B cell (primary cell): ENCODE measurements around the gene CNTNAP2. TPM values are rescaled to one million over a fixed set of nuclear protein-coding genes. Genes with fewer than 3 reads are reported as not detected.

Experiments used
- ATAC-seq: fragments of 200-7000 bp; cut with Tn5 transposase; one replicate; pipeline ENCODE4 v1.10.0; 2021; ENCODE audit warnings: low read depth, mild to moderate bottlenecking, moderate number of reproducible peaks, moderate library complexity
- CTCF ChIA-PET: fragments of 350-600 bp; sonication (Branson Sonifier 250); formaldehyde crosslinking; loops from one replicate; lab custom pipeline; 2021; ENCODE audit warnings: antibody characterized with exemption, inconsistent platforms; lab: Charles Lee
- POLR2A ChIA-PET: fragments of 350-600 bp; sonication (Branson Sonifier 250); formaldehyde crosslinking; loops from one replicate; lab custom pipeline; 2021; ENCODE audit warnings: antibody characterized with exemption; lab: Charles Lee
- DNase-seq: peaks from one replicate; pipeline ENCODE4 v3.0.0; 2013
- H2AFZ ChIP-seq: 2 replicates; pipeline ENCODE4 v1.6.1; 2012; ENCODE audit warnings: mild to moderate bottlenecking, low read depth, low read length; ENCODE audit not compliant: insufficient read depth, poor library complexity, severe bottlenecking
- H3K27ac ChIP-seq, 2 donors: 1 replicate in 1 of 2; 2 replicates in 1 of 2; pipeline ENCODE4 v1.5.1; 2012 to 2013; ENCODE audit warnings: low read length in 2 of 2, mild to moderate bottlenecking in 2 of 2, moderate library complexity in 1 of 2
- H3K27me3 ChIP-seq, 4 experiments: fragments of 200-600 bp in 1 of 4; sonication (generic) in 1 of 4; replicated peaks in 1 of 4; 1 replicate in 2 of 4; 2 replicates in 2 of 4; pipeline versions ENCODE4 v1.6.1 to v1.7.0; 2013 to 2016; ENCODE audit warnings: low read length in 3 of 4, mild to moderate bottlenecking in 2 of 4, mixed read lengths in 1 of 4, moderate library complexity in 1 of 4; ENCODE audit not compliant: insufficient read depth in 4 of 4, control insufficient read depth in 3 of 4; ENCODE audit errors: control extremely low read depth in 1 of 4
- H3K36me3 ChIP-seq, 2 experiments: replicated peaks in 1 of 2; 1 replicate in 1 of 2; 2 replicates in 1 of 2; pipeline versions ENCODE4 v1.6.1 to v1.7.1; 2013; ENCODE audit warnings: low read length in 1 of 2; ENCODE audit not compliant: insufficient read depth in 2 of 2, control insufficient read depth in 1 of 2; ENCODE audit errors: control extremely low read depth in 1 of 2, extremely low read depth in 1 of 2
- H3K4me1 ChIP-seq, 2 donors: fragments of 200-600 bp in 1 of 2; sonication (generic) in 1 of 2; 1 replicate in 1 of 2; 2 replicates in 1 of 2; pipeline versions ENCODE4 v1.5.1 to v1.6.1; 2013 to 2017; ENCODE audit warnings: low read length in 2 of 2; ENCODE audit not compliant: control insufficient read depth in 2 of 2, insufficient read depth in 2 of 2
- H3K4me2 ChIP-seq: replicated peaks from 2 replicates; pipeline ENCODE3; 2012; ENCODE audit warnings: mild to moderate bottlenecking, low read depth, low read length; ENCODE audit not compliant: poor library complexity, severe bottlenecking
- H3K4me3 ChIP-seq, 5 experiments: fragments of 200-600 bp in 1 of 5; sonication (generic) in 1 of 5; 1 replicate in 3 of 5; 2 replicates in 2 of 5; pipeline versions ENCODE4 v1.5.1 to v1.7.0; 2011 to 2016; ENCODE audit warnings: low read length in 4 of 5, mild to moderate bottlenecking in 4 of 5, low read depth in 2 of 5, control low read depth in 1 of 5, moderate library complexity in 1 of 5; ENCODE audit not compliant: insufficient read depth in 1 of 5; ENCODE audit errors: control extremely low read depth in 1 of 5, extremely low read depth in 1 of 5
- H3K79me2 ChIP-seq: fragments of 200-600 bp; sonication (generic); one replicate; pipeline ENCODE4 v1.6.0; 2016; ENCODE audit warnings: low read length; ENCODE audit not compliant: control insufficient read depth, insufficient read depth
- H3K9ac ChIP-seq: fragments of 200-600 bp; sonication (generic); 2 replicates; pipeline ENCODE4 v1.6.1; 2017; ENCODE audit warnings: mild to moderate bottlenecking, low read length, moderate library complexity
- H3K9me3 ChIP-seq, 3 donors: one replicate each; pipeline versions ENCODE4 v1.6.1 to v1.7.1; 2013; ENCODE audit warnings: low read length in 2 of 3; ENCODE audit not compliant: control insufficient read depth in 2 of 3, insufficient read depth in 1 of 3; ENCODE audit errors: control extremely low read depth in 1 of 3
- H4K20me1 ChIP-seq: 2 replicates; pipeline ENCODE4 v1.6.0; 2012; ENCODE audit warnings: mild to moderate bottlenecking, low read length; ENCODE audit not compliant: insufficient read depth, control insufficient read depth, poor library complexity, severe bottlenecking
- H3K27ac Mint-ChIP-seq: one replicate; pipeline ENCODE4 v1.8.0; 2021; ENCODE audit warnings: mixed read lengths
- H3K27me3 Mint-ChIP-seq: one replicate; pipeline ENCODE4 v1.8.0; 2021; ENCODE audit warnings: mixed read lengths
- H3K4me1 Mint-ChIP-seq: one replicate; pipeline ENCODE4 v1.8.0; 2021; ENCODE audit warnings: mixed read lengths
- H3K4me3 Mint-ChIP-seq: one replicate; pipeline ENCODE4 v1.8.0; 2021; ENCODE audit warnings: mixed read lengths
- H3K9me3 Mint-ChIP-seq: one replicate; pipeline ENCODE4 v1.8.0; 2022; ENCODE audit warnings: mixed read lengths; ENCODE audit not compliant: insufficient read depth
- CTCF ChIP-seq: fragments of 200-600 bp; IDR thresholded peaks from one replicate; pipeline ENCODE4 v1.8.0; 2022; ENCODE audit warnings: antibody characterized with exemption, mild to moderate bottlenecking
- EZH2 ChIP-seq: IDR thresholded peaks from 2 replicates; pipeline ENCODE4 v1.6.1; 2012; ENCODE audit warnings: borderline replicate concordance, low read depth, mild to moderate bottlenecking, moderate library complexity, low read length; ENCODE audit not compliant: insufficient read depth, poor library complexity, severe bottlenecking
- WGBS: methylation state at CpG from one replicate; pipeline ENCODE4 v1.1.5; 2013; ENCODE audit warnings: missing lambda C conversion rate; ENCODE audit not compliant: insufficient coverage; 5-methylcytosine and 5-hydroxymethylcytosine counted together
- intact Hi-C: fragments of 100-400 bp; cut with micrococcal nuclease; formaldehyde crosslinking; loops from one replicate; pipeline ENCODE4 v1.10.0; 2022
- polyA plus RNA-seq: library from polyadenylated mRNA; depleted of rRNA; stranded (reverse); fragments of >200 nt; gene quantifications from 2 replicates; pipeline ENCODE4 v1.2.3, GENCODE V29; 2012
- total RNA-seq, 2 donors: library from RNA; stranded (reverse); fragments of 120-200 nt in 1 of 2; gene quantifications; 1 replicate in 1 of 2; 2 replicates in 1 of 2; pipeline versions ENCODE4 v1.2.3 to v1.2.4, GENCODE V29; 2013 to 2022

CNTNAP2 gene
- total and polyA plus RNA-seq, 2 donors (not counting 1 experiment from before 2014, with no cell fraction given), result 7.4 to 16.6 TPM

DNA sequence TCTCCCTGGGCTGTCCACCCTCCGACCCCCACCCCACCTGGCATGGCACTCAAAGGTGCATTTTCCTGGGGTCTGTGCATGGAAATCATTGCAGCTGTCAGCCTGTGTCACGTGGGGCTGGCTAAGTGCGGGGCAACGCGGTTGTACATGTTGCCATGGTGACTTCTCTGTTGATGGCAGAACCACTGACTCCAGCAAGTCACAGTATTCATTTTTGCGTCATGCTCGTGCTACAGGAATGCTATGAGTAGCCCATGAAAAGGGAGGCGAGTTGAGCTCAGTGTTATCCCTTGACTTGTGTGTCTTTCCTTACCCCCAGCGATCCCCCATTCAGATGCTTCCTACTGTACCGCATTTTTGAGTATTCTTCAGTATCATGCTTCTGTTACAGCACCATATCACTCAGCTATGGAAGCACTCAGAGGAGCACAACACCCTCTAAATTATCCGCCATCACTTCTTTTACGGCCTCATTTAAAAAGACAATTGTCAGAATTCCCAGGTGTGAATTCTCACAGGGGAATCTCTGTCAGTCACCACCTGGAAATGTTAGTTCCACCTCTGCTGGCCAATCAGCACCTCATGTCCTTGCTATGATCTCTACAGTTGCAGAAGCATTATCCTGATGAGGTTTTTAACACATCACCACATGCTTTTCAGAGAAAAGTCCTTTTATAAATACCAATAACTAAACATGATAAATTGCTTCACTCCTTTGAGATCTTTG is 2279.6 kb downstream of the CNTNAP2 start:
- no peak overlapping the region for H3K4me3 Mint-ChIP-seq
- WGBS, result 82% methylated on average over 11 of the region's 12 CpGs

More for the DNA sequence above, 2279.6 kb downstream of the CNTNAP2 start:
- Mint-ChIP-seq H3K27me3 (no peaks in the 10 kb centered on the region), H3K27ac (no peak overlapping the region), H3K4me1 (peaks cover 26% of the 10 kb centered on the region), H3K9me3 (no peaks in the 10 kb centered on the region)
- Histone ChIP-seq H2AFZ (no peak overlapping the region), H3K4me2 (no peak overlapping the region), H3K79me2 (no peaks in the 10 kb centered on the region), H3K36me3 (peaks cover 0 to 6% of the 10 kb centered on the region in 2 experiments), H4K20me1 (no peaks in the 10 kb centered on the region), H3K4me3 (no peak overlapping the region), H3K9me3 (no peaks in the 10 kb centered on the region), H3K27me3 (no peaks in the 10 kb centered on the region), H3K9ac (no peak overlapping the region), H3K4me1 (peaks cover 7 to 14% of the 10 kb centered on the region in 2 donors), H3K27ac (no peak overlapping the region)
- DNase-seq (no peak), ATAC-seq (no peak)
- CTCF ChIA-PET, result no interaction called here
- TF ChIP-seq CTCF (no peak), EZH2 (no peak)
- POLR2A ChIA-PET, result no interaction called here
- intact Hi-C loops, result no loop called here
